H1 (cell line): Measurements from ENCODE around the gene NTN5. TPM values are rescaled to one million over a fixed set of nuclear protein-coding genes. Genes with fewer than 3 reads are reported as not detected.

Source experiments
- HDAC6 ChIP-seq: IDR thresholded peaks from one replicate; pipeline ENCODE4 v1.7.1; 2012; ENCODE audit warnings: low read depth, mild to moderate bottlenecking, inconsistent platforms, low read length, moderate library complexity
- polyA plus RNA-seq, 7 experiments: library from polyadenylated mRNA; depleted of rRNA in 3 of 7; stranded (reverse) in 5 of 7; unstranded in 2 of 7; fragments of >200 nt in 5 of 7; fragments of 200-250 nt in 2 of 7; gene quantifications; 1 replicate in 5 of 7; 2 replicates in 1 of 7; 4 replicates in 1 of 7; pipeline versions ENCODE4 v1.2.1 to v1.2.3, GENCODE V29; 2011 to 2013; ENCODE audit warnings: missing spikeins in 2 of 7, mixed read lengths in 2 of 7
- total RNA-seq: library from RNA; stranded (reverse); fragmentation: NEBNext Ultra II Directional; extraction: Animal tissue kit (Norgen Biotek cat#: 25700); gene quantifications from 2 replicates; pipeline ENCODE4 v1.2.1, GENCODE V29; 2021
- TF ChIP-seq, protein P1 (sequence below): IDR thresholded peaks from 2 replicates; pipeline ENCODE4 v1.6.1; 2012; ENCODE audit warnings: inconsistent platforms

The NTN5 gene
- total and polyA plus RNA-seq, 2 of the 8 experiments (the other 6 are each of a cell fraction or from before 2014, with no cell fraction given), result 0.47 to 0.85 TPM

DNA sequence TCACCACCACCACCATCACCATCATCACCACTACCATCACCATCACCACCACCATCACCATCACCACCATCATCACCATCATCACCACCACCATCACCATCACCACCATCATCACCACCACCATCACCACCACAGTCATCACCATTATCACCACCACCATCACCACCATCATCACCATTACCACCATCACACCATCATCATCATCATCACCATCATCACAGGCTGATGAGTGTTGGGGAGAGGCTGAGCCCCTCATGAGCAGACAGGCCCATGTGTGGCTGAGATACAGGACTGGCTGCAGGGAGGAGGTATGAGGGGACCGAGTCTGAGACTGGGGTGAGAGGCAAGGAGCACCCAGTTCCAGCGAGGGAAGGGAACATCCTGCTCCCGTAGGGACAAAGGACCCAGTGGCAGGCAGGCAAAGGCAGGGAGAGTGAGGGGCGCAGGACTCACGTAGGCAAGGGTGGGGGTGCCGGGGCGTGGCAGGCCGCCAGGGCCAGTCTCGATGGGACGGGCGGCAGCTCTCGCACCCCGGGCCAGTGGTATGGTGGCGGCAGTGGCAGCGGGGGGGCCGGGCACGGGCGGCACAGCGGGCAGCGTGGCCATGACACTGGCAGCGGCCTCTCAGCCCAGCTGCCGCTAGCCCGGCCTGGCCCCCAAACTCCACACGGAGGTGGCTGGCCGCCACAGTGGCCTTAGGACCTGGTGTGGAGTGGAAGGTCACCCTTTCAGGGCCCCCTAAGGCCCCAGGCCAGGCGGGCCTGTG is 2.7 kb downstream of the NTN5 start (continued):
- TF ChIP-seq, protein P1, sequence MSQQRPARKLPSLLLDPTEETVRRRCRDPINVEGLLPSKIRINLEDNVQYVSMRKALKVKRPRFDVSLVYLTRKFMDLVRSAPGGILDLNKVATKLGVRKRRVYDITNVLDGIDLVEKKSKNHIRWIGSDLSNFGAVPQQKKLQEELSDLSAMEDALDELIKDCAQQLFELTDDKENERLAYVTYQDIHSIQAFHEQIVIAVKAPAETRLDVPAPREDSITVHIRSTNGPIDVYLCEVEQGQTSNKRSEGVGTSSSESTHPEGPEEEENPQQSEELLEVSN, result no peak
- TF ChIP-seq HDAC6, result no peak
